IMR-90 (cell line): ENCODE measurements around the gene RANBP10. TPM values are rescaled to one million over a fixed set of nuclear protein-coding genes. Genes with fewer than 3 reads are reported as not detected.

Experiments
- ATAC-seq: fragments of 200-7000 bp; cut with Tn5 transposase; 2 replicates; pipeline ENCODE4 v1.9.1; 2020; ENCODE audit warnings: low read depth, mild to moderate bottlenecking, moderate library complexity
- BruUV-seq: library from RNA; stranded (reverse); fragments of 400-500 nt; replicated peaks from 2 replicates; lab custom pipeline; 2021; lab: Mats Ljungman, UMichigan
- CTCF ChIA-PET: fragments of 300-600 bp; formaldehyde crosslinking; extraction: SDS; loops from one replicate; lab custom pipeline; 2021; ENCODE audit warnings: antibody characterized with exemption; lab: Yijun Ruan, JAX
- POLR2A ChIA-PET: fragments of 300-600 bp; sonication (Branson Sonifier 250); formaldehyde crosslinking; loops from one replicate; lab custom pipeline; 2022; ENCODE audit warnings: antibody characterized with exemption; ENCODE audit not compliant: unreplicated experiment; lab: Charles Lee
- DNase-seq: peaks from one replicate; pipeline ENCODE4 v3.0.0; 2013
- H2AFZ ChIP-seq: replicated peaks from 2 replicates; pipeline ENCODE3; 2013; ENCODE audit warnings: low read length, mild to moderate bottlenecking; ENCODE audit not compliant: poor library complexity
- H2AK5ac ChIP-seq: 2 replicates; pipeline ENCODE4 v1.6.1; 2013; ENCODE audit warnings: low read depth, low read length, inconsistent platforms
- H2AK9ac ChIP-seq: replicated peaks from 2 replicates; pipeline ENCODE3; 2013; ENCODE audit warnings: mild to moderate bottlenecking, low read depth, low read length, moderate library complexity; ENCODE audit not compliant: poor library complexity
- H2BK120ac ChIP-seq: 2 replicates; pipeline ENCODE4 v1.6.1; 2013; ENCODE audit warnings: low read depth, low read length, inconsistent platforms
- H2BK15ac ChIP-seq: 3 replicates; pipeline ENCODE4 v1.6.1; 2013; ENCODE audit warnings: low read depth, low read length, inconsistent platforms
- H2BK20ac ChIP-seq: 2 replicates; pipeline ENCODE4 v1.6.1; 2013; ENCODE audit warnings: low read depth, mild to moderate bottlenecking, inconsistent platforms, low read length, moderate library complexity
- H2BK5ac ChIP-seq: 2 replicates; pipeline ENCODE4 v1.6.1; 2013; ENCODE audit warnings: mild to moderate bottlenecking, low read depth, low read length, inconsistent platforms; ENCODE audit not compliant: poor library complexity, severe bottlenecking
- H3K14ac ChIP-seq: replicated peaks from 2 replicates; pipeline ENCODE4 v1.6.1; 2013; ENCODE audit warnings: low read depth, low read length, inconsistent platforms
- H3K18ac ChIP-seq: 2 replicates; pipeline ENCODE4 v1.6.1; 2013; ENCODE audit warnings: low read depth, low read length, control low read depth
- H3K23ac ChIP-seq: 2 replicates; pipeline ENCODE4 v1.6.1; 2013; ENCODE audit warnings: low read depth, low read length, inconsistent platforms
- H3K27ac ChIP-seq: 2 replicates; pipeline ENCODE4 v1.5.1; 2013; ENCODE audit warnings: mild to moderate bottlenecking, control low read depth, low read length; ENCODE audit not compliant: insufficient read depth
- H3K27me3 ChIP-seq: 2 replicates; pipeline ENCODE4 v1.6.1; 2013; ENCODE audit warnings: low read length; ENCODE audit not compliant: control insufficient read depth, insufficient read depth
- H3K36me3 ChIP-seq: 2 replicates; pipeline ENCODE4 v1.6.1; 2013; ENCODE audit warnings: low read length, mixed read lengths; ENCODE audit not compliant: control insufficient read depth, insufficient read depth
- H3K4ac ChIP-seq: 2 replicates; pipeline ENCODE4 v1.6.1; 2013; ENCODE audit warnings: low read depth, low read length, inconsistent platforms
- H3K4me1 ChIP-seq: 2 replicates; pipeline ENCODE4 v1.6.1; 2013; ENCODE audit warnings: low read length, mixed read lengths; ENCODE audit not compliant: control insufficient read depth, insufficient read depth
- H3K4me2 ChIP-seq: 2 replicates; pipeline ENCODE4 v1.6.1; 2013; ENCODE audit warnings: low read depth, mild to moderate bottlenecking, control low read depth, low read length, moderate library complexity
- H3K4me3 ChIP-seq: 2 replicates; pipeline ENCODE4 v1.5.1; 2013; ENCODE audit warnings: low read depth, mild to moderate bottlenecking, control low read depth, low read length, moderate library complexity; ENCODE audit not compliant: insufficient read depth
- H3K56ac ChIP-seq: 2 replicates; pipeline ENCODE4 v1.6.1; 2013; ENCODE audit warnings: low read length, inconsistent platforms; ENCODE audit not compliant: insufficient read depth; ENCODE audit errors: extremely low read depth
- H3K79me1 ChIP-seq, 2 experiments: 2 replicates each; pipeline ENCODE4 v1.6.1; 2013; ENCODE audit warnings: low read length in 2 of 2, inconsistent platforms in 1 of 2, low read depth in 1 of 2
- H3K9ac ChIP-seq: 2 replicates; pipeline ENCODE4 v1.6.1; 2013; ENCODE audit warnings: low read depth, low read length, control low read depth
- H3K9me1 ChIP-seq: 2 replicates; pipeline ENCODE4 v1.6.1; 2013; ENCODE audit warnings: low read length, inconsistent platforms; ENCODE audit not compliant: insufficient read depth
- H3K9me3 ChIP-seq: 2 replicates; pipeline ENCODE4 v1.6.1; 2013; ENCODE audit warnings: low read length; ENCODE audit not compliant: control insufficient read depth, insufficient read depth
- H4K20me1 ChIP-seq: 2 replicates; pipeline ENCODE4 v1.6.1; 2013; ENCODE audit warnings: low read length, inconsistent platforms; ENCODE audit not compliant: insufficient read depth
- H4K5ac ChIP-seq: 2 replicates; pipeline ENCODE4 v1.6.1; 2013; ENCODE audit warnings: mild to moderate bottlenecking, low read depth, low read length, control low read depth
- H4K8ac ChIP-seq, 2 experiments: 2 replicates each; pipeline ENCODE4 v1.6.1; 2013; ENCODE audit warnings: low read depth in 2 of 2, low read length in 2 of 2, control low read depth in 1 of 2, inconsistent platforms in 1 of 2
- H4K91ac ChIP-seq: 2 replicates; pipeline ENCODE4 v1.6.1; 2013; ENCODE audit warnings: low read depth, low read length, inconsistent platforms; ENCODE audit not compliant: insufficient read depth
- BHLHE40 ChIP-seq: fragments of 150-350 bp; IDR thresholded peaks from 2 replicates; pipeline ENCODE4 v1.6.1; 2016; ENCODE audit warnings: mild to moderate bottlenecking, low read depth, low read length
- CEBPB ChIP-seq: IDR thresholded peaks from 2 replicates; pipeline ENCODE4 v1.6.1; 2012; ENCODE audit warnings: low read depth, low read length, improper control_type of control experiment
- CHD1 ChIP-seq: IDR thresholded peaks from 2 replicates; pipeline ENCODE4 v1.6.1; 2012; ENCODE audit warnings: low read depth, low read length, improper control_type of control experiment
- CTCF ChIP-seq: conservative IDR thresholded peaks from 2 replicates; pipeline ENCODE4 v1.5.1; 2012; ENCODE audit warnings: mild to moderate bottlenecking, low read depth, low read length, improper control_type of control experiment
- ELK1 ChIP-seq: fragments of 150-350 bp; IDR thresholded peaks from 2 replicates; pipeline ENCODE4 v1.6.1; 2016; ENCODE audit warnings: low read depth, mild to moderate bottlenecking, low read length, moderate library complexity, borderline replicate concordance
- FOS ChIP-seq: fragments of 150-350 bp; IDR thresholded peaks from 2 replicates; pipeline ENCODE4 v1.6.1; 2016; ENCODE audit warnings: low read depth, low read length
- MAFK ChIP-seq: IDR thresholded peaks from 2 replicates; pipeline ENCODE4 v1.6.1; 2012; ENCODE audit warnings: low read depth, low read length, improper control_type of control experiment
- MAZ ChIP-seq: IDR thresholded peaks from 2 replicates; pipeline ENCODE4 v1.6.1; 2012; ENCODE audit warnings: low read depth, mild to moderate bottlenecking, low read length, improper control_type of control experiment, moderate library complexity, borderline replicate concordance
- MXI1 ChIP-seq: IDR thresholded peaks from 2 replicates; pipeline ENCODE4 v1.6.1; 2012; ENCODE audit warnings: low read depth, mild to moderate bottlenecking, low read length, moderate library complexity, borderline replicate concordance
- NFE2L2 ChIP-seq: fragments of 150-350 bp; IDR thresholded peaks from 2 replicates; pipeline ENCODE4 v1.6.1; 2016; ENCODE audit warnings: low read depth, mild to moderate bottlenecking, low read length
- POLR2A ChIP-seq: IDR thresholded peaks from 2 replicates; pipeline ENCODE4 v1.6.1; 2012; ENCODE audit warnings: mild to moderate bottlenecking, low read depth, low read length
- RAD21 ChIP-seq: IDR thresholded peaks from 2 replicates; pipeline ENCODE4 v1.6.1; 2012; ENCODE audit warnings: low read length, improper control_type of control experiment
- RCOR1 ChIP-seq: IDR thresholded peaks from 2 replicates; pipeline ENCODE4 v1.6.1; 2012; ENCODE audit warnings: mild to moderate bottlenecking, low read length, improper control_type of control experiment; ENCODE audit not compliant: insufficient replicate concordance
- RFX5 ChIP-seq: IDR thresholded peaks from 2 replicates; pipeline ENCODE4 v1.8.0; 2012; ENCODE audit warnings: low read depth, mild to moderate bottlenecking, low read length, moderate library complexity
- SMC3 ChIP-seq: fragments of 150-350 bp; IDR thresholded peaks from 2 replicates; pipeline ENCODE4 v1.6.1; 2016; ENCODE audit warnings: low read depth, mild to moderate bottlenecking, antibody characterized with exemption, low read length, moderate library complexity
- USF2 ChIP-seq: fragments of 150-350 bp; IDR thresholded peaks from 2 replicates; pipeline ENCODE4 v1.6.1; 2017; ENCODE audit warnings: mild to moderate bottlenecking, antibody characterized with exemption, low read length, low read depth
- WGBS, 2 experiments: methylation state at CpG; one replicate each; pipeline versions ENCODE4 v1.1.5 to v1.1.7; 2013; ENCODE audit warnings: missing lambda C conversion rate in 2 of 2; ENCODE audit not compliant: insufficient read length in 1 of 2; ENCODE audit errors: extremely low coverage in 2 of 2; 5-methylcytosine and 5-hydroxymethylcytosine counted together
- dilution Hi-C: fragments of 300-500 bp; cut with HindIII; formaldehyde crosslinking; loops from one replicate; pipeline ENCODE4 v1.14.3; 2018; ENCODE audit warnings: low sequenced_read_pairs; ENCODE audit not compliant: unreplicated experiment
- in situ Hi-C: fragments of 300-500 bp; cut with MboI; formaldehyde crosslinking; loops from 3 replicates; pipeline ENCODE4 v1.14.3; 2019; ENCODE audit warnings: low sequenced_read_pairs, inconsistent platforms, mixed read lengths
- intact Hi-C: fragments of 100-400 bp; cut with micrococcal nuclease; formaldehyde crosslinking; loops from 2 replicates; pipeline ENCODE4 v1.10.0; 2022
- polyA plus RNA-seq, 3 experiments: library from polyadenylated mRNA; depleted of rRNA; stranded (reverse); fragments of >200 nt; gene quantifications; 2 replicates each; pipeline ENCODE4 v1.2.3, GENCODE V29; 2012; ENCODE audit warnings: low replicate concordance in 1 of 3
- total RNA-seq: library from RNA; depleted of rRNA; stranded (reverse); fragments of >200 nt; gene quantifications from 2 replicates; pipeline ENCODE4 v1.2.3, GENCODE V29; 2012

Gene RANBP10
- total and polyA plus RNA-seq, 2 of the 4 experiments (the other 2 are of a cell fraction): 2.7 to 12.1 TPM

GRCh38 chr16:67729636-67730248 lies 76.6 kb downstream of the RANBP10 start:
- 0 out of 2 replicates have a peak, but pooled peaks cover 8% of the 10 kb centered on the region for H3K9me1 ChIP-seq
- dilution Hi-C loops: no loop called here
- H3K9ac ChIP-seq: no peak overlapping the region
- H3K4me2 ChIP-seq: no peak overlapping the region
- H2BK20ac ChIP-seq: no peak overlapping the region
- CTCF ChIA-PET: no interaction called here
- H4K5ac ChIP-seq: no peak overlapping the region
- TF ChIP-seq CTCF (no peak), MAZ (no peak), BHLHE40 (no peak), MXI1 (no peak), CHD1 (no peak), RAD21 (no peak), MAFK (no peak), RFX5 (no peak), NFE2L2 (no peak), CEBPB (no peak), FOS (no peak), RCOR1 (no peak), SMC3 (no peak), ELK1 (no peak), POLR2A (no peak), USF2 (no peak)
- no peak overlapping the region for H3K4ac ChIP-seq
- POLR2A ChIA-PET: no interaction called here
- no peaks in the 10 kb centered on the region for H3K9me3 ChIP-seq
- no peak overlapping the region for H3K14ac ChIP-seq
- no peak overlapping the region for H3K56ac ChIP-seq
- H4K8ac ChIP-seq: no peak overlapping the region
- in situ Hi-C loops: no loop called here
- H2BK120ac ChIP-seq: no peak overlapping the region
- no peak for ATAC-seq
- DNase-seq: no peak
- no peak overlapping the region for H3K18ac ChIP-seq
- intact Hi-C loops: no loop called here
- H3K4me1 ChIP-seq: 0 out of 2 replicates have a peak, but pooled peaks cover 2% of the 10 kb centered on the region
- H4K91ac ChIP-seq: no peak overlapping the region
- no peak overlapping the region for H2AFZ ChIP-seq
- no peak overlapping the region for H3K4me3 ChIP-seq
- H2AK5ac ChIP-seq: no peak overlapping the region
- H2AK9ac ChIP-seq: no peak overlapping the region
- H3K27ac ChIP-seq: no peak overlapping the region
- H2BK5ac ChIP-seq: no peak overlapping the region
- peaks cover 59% of the 10 kb centered on the region for H3K36me3 ChIP-seq
- H2BK15ac ChIP-seq: no peak overlapping the region
- no peak overlapping the region for H3K23ac ChIP-seq
- no TSS peak for BruUV-seq
- WGBS, 2 experiments: 100% methylated on average over 2 of the region's 14 CpGs; no CpG with 5 or more reads in 1 of the 2 experiments
- H3K27me3 ChIP-seq: no peaks in the 10 kb centered on the region
- peaks cover 0 to 4% of the 10 kb centered on the region in 2 experiments; a peak in 1 of 4 replicates for H3K79me1 ChIP-seq
- H4K20me1 ChIP-seq: no peaks in the 10 kb centered on the region
